Measurements from ENCODE around the gene RAB7A. TPM values are rescaled to one million over a fixed set of nuclear protein-coding genes. Genes with fewer than 3 reads are reported as not detected.

RAB7A gene
- polyA plus RNA-seq, 3 donors: 55.9 to 196 (median 173) TPM

- H3K27ac ChIP-seq (ENCODE audit: low read depth, low read length): no peak overlapping the region
- WGBS, 3 donors: 38 to 77% (median 74%) methylated on average over 1 of the region's 1 CpG
These were observed 54.3 kb downstream of the RAB7A start for GRCh38 chr3:128780101-128780837.

- H3K27ac ChIP-seq (ENCODE audit: low read depth, low read length): no peak overlapping the region
- 92 to 100% (median 94%) methylated on average over 1 of the region's 1 CpG for WGBS, 3 donors
These were observed 55.2 kb downstream of the RAB7A start for GRCh38 chr3:128781164-128781563.

GRCh38 chr3:128782282-128783146, 56.5 kb downstream of the RAB7A start:
- no peak overlapping the region for H3K27ac ChIP-seq (ENCODE audit: low read depth, low read length)
- 81 to 84% (median 84%) methylated on average over 5 of the region's 5 CpGs for WGBS, 3 donors

- 74 to 83% (median 80%) methylated on average over 4 of the region's 4 CpGs for WGBS, 3 donors
- no peak overlapping the region for H3K27ac ChIP-seq (ENCODE audit: low read depth, low read length)
These were observed 57.8 kb downstream of the RAB7A start for GRCh38 chr3:128783774-128784173.

- no peak overlapping the region for H3K27ac ChIP-seq (ENCODE audit: low read depth, low read length)
- WGBS, 3 donors: 55 to 76% (median 68%) methylated on average over 7 of the region's 7 CpGs
These were observed 58.2 kb downstream of the RAB7A start for GRCh38 chr3:128784232-128784631.

GRCh38 chr3:128784843-128785242, 58.9 kb downstream of the RAB7A start:
- 64 to 80% (median 66%) methylated on average over 3 of the region's 3 CpGs for WGBS, 3 donors
- H3K27ac ChIP-seq (ENCODE audit: low read depth, low read length): no peak overlapping the region

GRCh38 chr3:128786434-128787020, 60.5 kb downstream of the RAB7A start:
- 38 to 71% (median 49%) methylated on average over 3 of the region's 3 CpGs for WGBS, 3 donors
- H3K27ac ChIP-seq (ENCODE audit: low read depth, low read length): no peak overlapping the region

- 79 to 85% (median 83%) methylated on average over 12 of the region's 12 CpGs for WGBS, 3 donors
- no peak overlapping the region for H3K27ac ChIP-seq (ENCODE audit: low read depth, low read length)
These were observed 61.6 kb downstream of the RAB7A start for GRCh38 chr3:128787256-128788253.

- H3K27ac ChIP-seq (ENCODE audit: low read depth, low read length): no peak overlapping the region
- WGBS, 3 donors: 85 to 90% (median 85%) methylated on average over 5 of the region's 5 CpGs
These were observed 62.4 kb downstream of the RAB7A start for GRCh38 chr3:128788268-128788869.

- no peak overlapping the region for H3K27ac ChIP-seq (ENCODE audit: low read depth, low read length)
- 80 to 96% (median 93%) methylated on average over 2 of the region's 2 CpGs for WGBS, 3 donors
These were observed 68.2 kb downstream of the RAB7A start for GRCh38 chr3:128794067-128794768.

GRCh38 chr3:128794770-128795649, 69.0 kb downstream of the RAB7A start:
- no peak overlapping the region for H3K27ac ChIP-seq (ENCODE audit: low read depth, low read length)

GRCh38 chr3:128799653-128800052, 73.7 kb downstream of the RAB7A start:
- H3K27ac ChIP-seq (ENCODE audit: low read depth, low read length): no peak overlapping the region
- WGBS, 3 donors: 48 to 91% (median 58%) methylated on average over 1 of the region's 1 CpG

More at GRCh38 chr3:128794770-128795649, 69.0 kb downstream of the RAB7A start:
- WGBS, 3 donors: 56 to 63% (median 57%) methylated on average over 8 of the region's 8 CpGs

- H3K27ac ChIP-seq (ENCODE audit: low read depth, low read length): no peak overlapping the region
- 73 to 93% (median 81%) methylated on average over 9 of the region's 9 CpGs for WGBS, 3 donors
These were observed 74.5 kb downstream of the RAB7A start for GRCh38 chr3:128800241-128801187.

GRCh38 chr3:128801779-128802380, 75.9 kb downstream of the RAB7A start:
- no peak overlapping the region for H3K27ac ChIP-seq (ENCODE audit: low read depth, low read length)
- WGBS, 3 donors: 56 to 77% (median 65%) methylated on average over 2 of the region's 2 CpGs

- H3K27ac ChIP-seq (ENCODE audit: low read depth, low read length): no peak overlapping the region
These were observed 77.3 kb downstream of the RAB7A start for GRCh38 chr3:128803307-128803706.
